ENCODE data around the gene LMAN1.
A peak's percentile ranks its signal among the peaks of the same experiment; 100 is the strongest.

Gene LMAN1

DNA sequence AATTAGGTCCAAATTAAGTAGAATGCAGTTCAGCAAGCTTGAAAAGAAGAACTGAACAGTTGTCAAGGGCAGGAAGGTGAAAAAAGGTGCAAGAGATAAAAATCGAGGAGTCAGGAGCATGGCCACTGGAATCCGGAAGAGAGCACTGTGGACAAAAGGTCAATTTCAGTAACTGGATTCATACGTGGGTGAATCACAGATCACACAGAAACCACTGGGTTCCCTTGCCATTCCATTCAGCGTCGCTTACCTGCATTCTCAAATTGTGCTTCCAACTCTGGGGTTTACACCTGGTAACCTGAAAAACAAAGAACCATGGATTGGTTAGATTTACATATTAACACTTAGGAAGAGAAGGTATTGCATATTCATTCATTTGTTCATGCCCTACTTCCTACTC, 21.6 kb upstream of the LMAN1 start:
- DNase-seq (ENCODE audit: insufficient read length, low spot score) = no peak
- no peak for FAIRE-seq
- TF ChIP-seq, protein P1, sequence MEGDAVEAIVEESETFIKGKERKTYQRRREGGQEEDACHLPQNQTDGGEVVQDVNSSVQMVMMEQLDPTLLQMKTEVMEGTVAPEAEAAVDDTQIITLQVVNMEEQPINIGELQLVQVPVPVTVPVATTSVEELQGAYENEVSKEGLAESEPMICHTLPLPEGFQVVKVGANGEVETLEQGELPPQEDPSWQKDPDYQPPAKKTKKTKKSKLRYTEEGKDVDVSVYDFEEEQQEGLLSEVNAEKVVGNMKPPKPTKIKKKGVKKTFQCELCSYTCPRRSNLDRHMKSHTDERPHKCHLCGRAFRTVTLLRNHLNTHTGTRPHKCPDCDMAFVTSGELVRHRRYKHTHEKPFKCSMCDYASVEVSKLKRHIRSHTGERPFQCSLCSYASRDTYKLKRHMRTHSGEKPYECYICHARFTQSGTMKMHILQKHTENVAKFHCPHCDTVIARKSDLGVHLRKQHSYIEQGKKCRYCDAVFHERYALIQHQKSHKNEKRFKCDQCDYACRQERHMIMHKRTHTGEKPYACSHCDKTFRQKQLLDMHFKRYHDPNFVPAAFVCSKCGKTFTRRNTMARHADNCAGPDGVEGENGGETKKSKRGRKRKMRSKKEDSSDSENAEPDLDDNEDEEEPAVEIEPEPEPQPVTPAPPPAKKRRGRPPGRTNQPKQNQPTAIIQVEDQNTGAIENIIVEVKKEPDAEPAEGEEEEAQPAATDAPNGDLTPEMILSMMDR (IDR thresholded peaks at IDR 0.05; ENCODE audit: insufficient read depth, missing control alignments) = no peak

DNA sequence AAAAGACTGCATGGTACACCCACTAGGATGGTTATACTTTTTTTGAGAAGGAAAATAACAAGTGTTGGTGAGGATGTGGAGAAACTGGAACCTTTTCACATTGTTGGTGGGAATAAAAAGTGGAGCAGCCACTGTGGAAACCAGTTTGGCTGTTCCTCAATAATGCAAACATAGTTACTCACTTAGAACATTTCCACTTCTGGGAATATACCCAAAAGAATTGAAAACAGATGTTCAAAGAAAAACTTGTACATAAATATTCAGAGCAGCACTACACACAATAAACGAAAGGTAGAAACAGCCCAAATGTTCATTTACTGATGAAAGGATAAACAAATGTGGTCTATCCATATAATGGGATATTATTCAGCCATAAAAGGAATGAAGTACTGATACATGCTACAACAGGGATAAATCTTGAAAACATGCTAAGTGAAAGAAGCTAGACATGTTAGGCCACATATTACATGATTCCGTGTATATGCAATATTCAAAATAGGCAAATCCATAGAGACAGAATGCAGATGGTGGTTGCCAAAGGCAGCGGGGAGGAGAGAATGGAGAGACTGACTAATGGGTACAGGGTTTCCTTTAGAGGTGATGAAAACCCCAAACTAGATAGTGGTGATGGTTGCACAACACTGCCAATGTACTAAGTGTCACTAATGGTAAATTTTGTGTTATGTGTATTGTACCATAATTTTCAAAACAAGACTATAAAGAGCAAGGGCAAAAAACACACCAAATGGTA, 20.9 kb upstream of the LMAN1 start:
- no peak for FAIRE-seq
- TF ChIP-seq, protein P1 (IDR thresholded peaks at IDR 0.05; ENCODE audit: insufficient read depth, missing control alignments) = no peak
- DNase-seq (ENCODE audit: insufficient read length, low spot score) = no peak

DNA sequence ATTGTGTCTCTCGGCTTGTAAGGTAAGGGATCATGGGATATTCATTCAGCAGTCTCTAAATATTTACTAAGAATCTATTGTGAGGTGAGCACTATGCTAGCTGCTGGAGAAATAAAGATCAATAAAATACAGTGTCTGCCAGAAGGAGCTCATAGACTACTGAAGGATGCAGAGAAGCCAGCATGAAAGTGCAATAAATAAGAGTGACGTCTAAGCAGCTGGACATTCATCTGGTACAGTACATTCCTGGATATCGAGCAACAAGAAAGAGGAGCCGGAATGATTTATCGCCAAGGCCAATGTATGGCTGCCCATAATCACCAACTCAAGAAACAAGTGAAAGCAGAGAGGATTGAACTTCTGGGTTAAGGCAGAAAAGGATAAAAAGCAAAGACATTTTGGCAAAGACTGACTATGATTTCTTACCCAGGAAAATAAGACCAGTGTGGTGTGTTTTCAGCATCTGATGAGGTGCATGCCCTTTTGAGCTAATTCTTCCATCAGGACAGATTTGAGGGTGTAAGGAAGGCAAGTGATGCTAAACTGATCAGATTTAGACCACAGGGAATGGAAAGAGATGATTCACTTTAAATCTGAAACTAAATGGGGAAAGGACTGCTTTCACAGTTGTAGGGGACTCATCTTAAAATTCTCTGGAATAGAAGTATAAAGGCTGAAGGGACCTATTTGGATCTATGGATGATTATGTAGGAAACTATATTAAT, 18.7 kb upstream of the LMAN1 start:
- FAIRE-seq (no peak), DNase-seq (ENCODE audit: insufficient read length, low spot score) (no peak)
- TF ChIP-seq, protein P1 (IDR thresholded peaks at IDR 0.05; ENCODE audit: insufficient read depth, missing control alignments) = no peak

DNA sequence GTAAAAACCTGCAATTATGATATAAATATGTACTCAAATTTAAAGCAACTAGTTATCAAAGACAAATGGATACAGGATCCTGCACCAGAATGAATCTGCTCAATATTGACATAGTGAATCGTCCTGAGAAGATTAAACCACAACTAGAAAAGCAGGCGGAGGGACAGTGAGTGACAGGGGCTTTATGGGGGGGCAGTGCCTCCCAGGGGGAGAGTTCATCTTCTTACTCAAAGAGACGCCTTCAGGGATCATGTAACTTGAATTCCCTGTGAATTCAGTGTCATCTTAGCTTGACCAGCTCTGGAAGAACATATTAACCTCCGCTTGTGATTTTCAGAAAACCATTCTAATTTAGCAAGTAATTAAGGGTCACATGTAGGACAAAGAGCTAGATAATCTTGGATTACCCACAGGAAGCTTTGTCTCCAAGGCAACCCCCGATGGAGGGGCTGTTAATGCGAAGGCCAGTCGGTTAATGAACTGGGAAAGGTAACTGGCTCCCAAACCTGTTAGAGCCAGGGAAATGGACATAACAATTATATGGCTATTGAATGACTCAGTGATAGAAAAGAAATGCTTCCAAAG, 17.4 kb upstream of the LMAN1 start:
- DNase-seq (ENCODE audit: insufficient read length, low spot score) (peak; percentile 71), FAIRE-seq (peak; percentile 100)
- TF ChIP-seq, protein P1 (IDR thresholded peaks at IDR 0.05; ENCODE audit: insufficient read depth, missing control alignments) = no peak

DNA sequence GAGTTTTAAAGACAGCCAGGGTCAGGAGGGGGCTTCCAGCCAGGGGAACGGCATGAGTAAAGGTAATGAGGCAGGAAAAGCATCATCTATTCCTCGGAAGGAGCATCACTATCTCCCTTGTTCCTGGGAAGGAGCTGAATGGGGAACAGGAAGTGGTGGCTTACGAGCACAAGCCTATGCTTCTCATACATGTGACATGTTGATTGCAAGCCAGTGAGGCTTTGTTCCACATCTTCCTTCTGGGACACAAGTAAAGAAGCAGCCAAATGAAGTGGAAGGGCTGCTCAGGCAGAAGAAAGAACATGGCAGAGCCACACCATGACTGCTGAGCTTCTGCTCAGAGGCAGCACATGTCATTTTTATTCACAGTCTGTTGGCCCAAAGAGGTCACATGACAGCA, 15.1 kb upstream of the LMAN1 start:
- TF ChIP-seq, protein P1 (IDR thresholded peaks at IDR 0.05; ENCODE audit: insufficient read depth, missing control alignments) = no peak
- no peak for FAIRE-seq
- DNase-seq (ENCODE audit: insufficient read length, low spot score) = no peak

DNA sequence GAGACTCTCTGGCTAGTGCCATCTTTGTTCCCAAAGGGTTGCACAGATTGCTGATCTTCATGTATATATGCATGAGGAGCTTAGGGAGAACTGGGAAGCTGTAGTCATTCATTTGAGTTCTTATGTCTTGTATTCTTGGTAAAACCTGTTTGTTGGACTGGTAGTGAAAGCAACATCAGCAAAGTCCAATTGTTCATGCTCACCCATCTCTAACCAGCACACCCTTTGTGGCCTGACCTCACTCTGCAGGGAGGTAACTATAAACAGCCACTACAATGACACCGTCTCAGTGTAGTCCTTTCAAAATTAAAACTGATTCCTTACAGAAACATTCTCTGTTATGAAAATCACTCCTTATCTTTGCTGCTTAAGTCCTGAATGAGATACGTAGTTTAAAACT, 13.9 kb upstream of the LMAN1 start:
- FAIRE-seq (no peak), DNase-seq (ENCODE audit: insufficient read length, low spot score) (no peak)
- TF ChIP-seq, protein P1 (IDR thresholded peaks at IDR 0.05; ENCODE audit: insufficient read depth, missing control alignments) = no peak
